NCI-H1694 treated with DMSO at 0.1 percent for 48 hours (cell line): Measurements from ENCODE around the gene WDR70.
"Not testable (repeated sequence)": the region's sequence is repeated elsewhere in the genome, so short reads cannot be mapped to it uniquely, and the experiment has no call there.

Source experiments
- DNase-seq: peaks from one replicate; lab custom pipeline; 2025; lab: John Stamatoyannopoulos, UW

WDR70 gene

GRCh38 chr5:37454402-37455055, 75.4 kb downstream of the WDR70 start:
- not testable (repeated sequence) for DNase-seq

DNA sequence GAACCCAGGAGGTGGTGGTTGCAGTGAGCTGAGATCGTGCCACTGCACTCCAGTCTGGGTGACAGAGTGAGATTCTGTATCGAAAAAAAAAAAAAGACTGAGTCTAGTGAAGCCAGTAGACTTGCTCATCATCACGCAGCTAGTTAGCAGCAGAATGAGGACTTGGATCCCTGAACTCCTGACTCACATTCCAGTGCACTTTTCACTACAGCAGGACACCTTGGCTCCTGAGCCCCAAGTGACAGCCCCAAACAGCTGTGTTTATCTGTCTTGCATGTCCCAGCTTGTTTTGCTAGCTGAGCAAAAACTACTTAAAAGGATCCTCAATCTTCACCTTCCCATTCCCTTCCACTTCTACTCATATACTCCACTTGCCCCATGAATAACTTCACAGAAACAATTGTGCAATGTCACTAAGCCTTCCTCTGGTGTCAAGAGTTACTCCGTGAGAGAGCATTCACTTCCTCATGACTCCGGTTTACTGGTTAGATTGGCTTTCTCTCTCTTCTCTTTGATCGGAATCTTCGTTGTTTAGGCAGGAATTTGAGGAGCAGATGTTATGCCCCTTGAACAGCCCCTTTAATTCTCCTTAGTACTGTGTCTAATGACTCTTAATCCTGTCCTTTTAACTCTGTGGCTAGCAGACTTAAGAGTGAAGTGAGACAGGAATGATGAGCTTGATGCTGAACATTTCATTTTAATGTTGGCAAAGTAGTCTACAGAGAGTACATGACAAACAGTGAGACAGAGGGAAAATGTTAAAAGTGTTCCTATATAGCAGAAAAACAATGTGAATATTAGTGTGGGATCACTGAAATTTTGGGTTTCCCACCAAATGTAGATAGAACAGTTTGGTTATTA, 84.3 kb downstream of the WDR70 start:
- DNase-seq, result not testable (repeated sequence)

GRCh38 chr5:37464581-37464980, 85.5 kb downstream of the WDR70 start:
- DNase-seq, result not testable (repeated sequence)

DNA sequence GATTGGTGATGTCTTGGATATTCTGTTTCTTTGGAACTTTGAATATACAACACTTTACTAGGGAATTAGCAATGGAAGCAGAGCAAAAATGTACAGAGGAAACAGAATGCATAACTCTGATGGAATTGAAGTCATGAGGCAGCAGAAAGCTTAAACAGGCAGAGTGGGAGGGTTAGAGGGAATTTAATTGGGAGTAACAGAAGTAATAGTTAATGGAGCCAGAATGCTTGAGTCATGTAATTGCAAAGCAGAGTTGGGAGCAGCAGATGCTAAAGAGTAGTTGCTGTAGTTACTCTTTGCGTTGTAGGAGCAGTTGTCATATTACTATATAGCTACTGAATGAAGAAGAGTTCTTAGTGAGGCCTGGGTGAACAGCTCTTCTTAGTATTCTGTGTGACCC, 90.3 kb downstream of the WDR70 start:
- not testable (repeated sequence) for DNase-seq

DNA sequence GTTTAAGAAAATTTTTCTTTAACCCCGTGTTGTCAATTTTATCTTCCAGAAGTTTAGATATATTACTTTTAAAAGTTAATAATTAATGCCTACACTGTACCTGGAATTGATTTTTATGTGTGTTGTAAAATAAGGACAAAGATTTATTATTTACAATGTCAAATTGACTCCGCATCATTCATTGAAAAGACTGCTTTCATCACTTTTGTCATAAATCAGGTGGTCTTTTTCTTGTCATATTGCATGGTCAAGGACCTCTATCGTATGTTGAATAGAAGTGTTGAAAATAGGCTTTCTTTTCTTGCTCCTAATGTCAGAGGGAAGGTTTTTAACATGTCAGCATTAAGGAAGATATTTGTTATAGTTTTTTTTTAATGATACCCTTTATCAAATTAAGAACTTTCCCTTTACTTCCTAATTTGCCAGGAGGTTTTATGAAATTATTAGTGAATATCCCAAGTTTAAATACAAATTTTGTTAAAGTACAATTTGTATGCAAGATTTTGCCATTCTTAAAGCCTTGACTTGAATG, 92.6 kb downstream of the WDR70 start:
- no peak for DNase-seq

DNA sequence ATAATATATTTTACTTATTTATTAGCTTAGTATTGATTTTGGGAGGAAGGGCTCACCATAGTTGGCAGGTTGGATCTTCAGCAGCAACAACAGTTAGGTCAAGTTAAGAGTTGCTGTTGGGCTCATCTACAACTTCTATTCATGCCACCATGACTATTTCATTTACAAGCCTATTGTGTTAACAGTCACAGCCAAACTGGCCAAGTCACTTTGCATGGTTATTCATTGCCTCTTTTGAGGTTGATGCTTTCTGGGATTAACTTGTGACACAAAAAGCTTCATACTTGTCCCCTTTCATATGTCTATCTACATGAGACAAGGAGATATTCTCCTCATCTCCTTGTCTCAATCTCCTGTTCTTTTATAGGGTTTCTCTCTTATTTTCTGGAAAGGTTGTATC, 98.3 kb downstream of the WDR70 start:
- DNase-seq, result no peak

DNA sequence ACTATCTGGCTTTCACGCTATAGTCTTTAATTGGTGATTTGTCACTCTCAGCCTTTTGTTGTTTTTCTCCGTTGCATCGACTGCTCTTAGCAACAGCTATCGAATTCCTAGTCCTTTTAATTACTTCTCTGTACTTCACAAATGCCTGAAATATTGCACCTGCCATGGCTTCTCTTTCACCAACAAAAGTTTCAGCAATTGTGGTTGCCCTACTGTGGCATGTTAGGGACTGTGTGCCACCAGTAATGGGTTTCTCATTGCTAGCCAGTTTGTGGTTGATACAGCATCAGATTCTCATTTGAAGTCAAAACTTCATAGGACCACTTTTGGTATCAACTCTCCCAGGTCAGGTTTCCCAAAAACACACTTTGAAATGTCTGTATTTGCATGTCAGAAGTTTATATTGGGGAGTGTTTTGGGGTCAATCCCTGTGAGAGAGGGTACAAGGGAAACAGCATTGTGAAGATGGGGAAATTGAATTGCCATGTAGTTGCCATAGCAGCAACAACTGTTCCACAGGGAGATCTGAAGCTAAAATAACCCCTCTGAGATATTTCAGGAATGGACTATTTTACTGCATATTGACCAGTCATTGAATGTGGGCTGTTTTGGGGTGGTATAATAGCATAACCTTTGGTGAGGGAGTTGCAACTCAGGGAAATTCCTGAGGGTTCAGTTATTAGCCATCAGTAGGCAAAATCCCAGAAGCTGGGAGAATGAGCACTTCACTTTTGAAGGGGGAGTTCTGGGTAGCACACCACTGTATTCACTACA, 99.2 kb downstream of the WDR70 start:
- DNase-seq, result no peak

DNA sequence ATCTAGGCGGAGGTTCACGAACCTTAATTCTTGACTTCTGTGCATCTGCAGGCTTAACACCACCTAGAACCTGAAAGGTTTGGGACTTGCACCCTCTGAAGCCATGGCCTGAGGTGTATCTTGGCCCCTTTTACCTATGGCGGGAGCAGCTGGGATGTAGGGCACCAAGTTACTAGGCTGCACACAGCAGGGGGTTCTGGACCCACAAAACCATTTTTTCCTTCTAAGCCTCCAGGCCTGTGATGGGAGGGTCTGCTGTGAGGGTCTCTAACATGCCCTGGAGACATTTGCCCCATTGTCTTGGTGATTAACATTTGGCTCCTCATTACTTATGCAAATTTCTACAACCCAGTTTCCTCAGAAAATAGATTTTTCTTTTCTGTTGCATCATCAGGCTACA, 102.3 kb downstream of the WDR70 start:
- not testable (repeated sequence) for DNase-seq

DNA sequence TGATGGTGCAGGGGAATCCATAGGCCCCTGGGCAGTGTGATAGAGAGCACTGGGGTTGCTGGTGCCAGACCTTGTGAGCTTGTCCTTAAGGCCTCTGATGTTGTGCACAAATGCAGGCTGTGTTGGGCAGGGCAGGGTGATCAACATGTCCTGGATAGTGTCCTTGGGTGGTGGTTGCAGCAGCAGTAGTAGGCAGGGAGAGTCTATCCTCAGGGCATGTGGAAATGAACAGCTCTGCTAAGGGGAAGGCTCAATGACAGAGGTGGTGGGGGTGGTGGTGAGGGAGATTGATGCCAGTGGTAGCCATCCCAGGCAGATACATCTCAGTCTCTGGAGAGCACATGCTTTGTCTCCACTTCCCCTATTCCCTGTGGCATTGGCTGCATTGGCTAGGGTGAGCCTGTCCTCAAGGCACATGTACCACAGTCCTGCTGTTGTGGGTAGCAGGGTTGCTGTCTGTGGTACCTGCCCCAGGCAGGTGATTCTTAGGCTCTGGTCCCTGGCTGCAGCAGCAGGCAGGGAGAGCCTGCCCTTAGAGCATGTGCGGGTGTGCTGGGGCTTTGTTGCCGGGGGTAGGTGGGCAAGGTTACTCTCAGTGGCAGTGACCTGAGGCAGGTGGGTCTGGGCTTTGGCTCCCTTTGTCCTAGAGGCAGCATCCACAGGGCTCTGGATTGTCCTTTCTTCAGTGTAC, 111.1 kb downstream of the WDR70 start:
- no peak for DNase-seq

DNA sequence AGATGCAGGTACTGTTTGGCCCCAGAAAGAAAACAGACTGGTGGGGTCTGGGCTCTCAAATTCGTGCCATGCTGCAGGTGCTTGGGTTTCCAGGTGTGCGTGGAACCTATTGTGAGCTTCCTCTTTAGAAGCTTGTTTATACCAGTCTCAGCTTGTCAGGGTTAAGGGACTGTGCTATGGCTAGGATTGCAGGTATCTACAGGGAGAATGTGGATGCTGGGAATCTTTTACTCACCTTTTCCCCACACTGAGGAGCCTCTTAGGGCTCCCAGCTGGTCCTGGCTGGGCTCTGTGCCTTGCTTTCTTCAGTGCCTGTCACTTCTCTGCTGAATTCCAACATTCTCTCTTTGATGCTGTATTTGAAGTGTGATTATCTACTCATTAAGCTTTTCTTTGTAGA, 111.8 kb downstream of the WDR70 start:
- no peak for DNase-seq

GRCh38 chr5:37492778-37493555, 113.8 kb downstream of the WDR70 start:
- DNase-seq, result no peak

GRCh38 chr5:37494756-37495155, 115.6 kb downstream of the WDR70 start:
- DNase-seq, result no peak

DNA sequence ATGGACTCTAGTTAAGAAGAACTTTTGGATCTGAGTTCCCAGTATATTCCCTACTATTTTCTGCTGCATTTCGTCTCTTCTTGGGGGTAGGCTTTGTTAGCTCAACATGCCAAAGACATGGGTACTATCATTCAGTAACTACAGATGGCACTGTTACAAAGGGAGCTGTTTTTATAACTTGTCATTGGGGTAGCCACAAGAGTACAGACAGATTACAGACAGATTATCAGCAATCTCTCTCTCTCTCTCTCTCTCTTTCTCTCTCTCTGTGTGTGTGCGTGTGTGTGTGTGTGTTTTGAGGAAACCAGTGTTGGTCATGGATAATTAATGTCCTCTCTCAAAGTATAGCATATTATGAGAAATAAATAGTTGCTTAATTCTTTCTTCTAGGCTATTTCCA, 116.1 kb downstream of the WDR70 start:
- DNase-seq, result no peak

DNA sequence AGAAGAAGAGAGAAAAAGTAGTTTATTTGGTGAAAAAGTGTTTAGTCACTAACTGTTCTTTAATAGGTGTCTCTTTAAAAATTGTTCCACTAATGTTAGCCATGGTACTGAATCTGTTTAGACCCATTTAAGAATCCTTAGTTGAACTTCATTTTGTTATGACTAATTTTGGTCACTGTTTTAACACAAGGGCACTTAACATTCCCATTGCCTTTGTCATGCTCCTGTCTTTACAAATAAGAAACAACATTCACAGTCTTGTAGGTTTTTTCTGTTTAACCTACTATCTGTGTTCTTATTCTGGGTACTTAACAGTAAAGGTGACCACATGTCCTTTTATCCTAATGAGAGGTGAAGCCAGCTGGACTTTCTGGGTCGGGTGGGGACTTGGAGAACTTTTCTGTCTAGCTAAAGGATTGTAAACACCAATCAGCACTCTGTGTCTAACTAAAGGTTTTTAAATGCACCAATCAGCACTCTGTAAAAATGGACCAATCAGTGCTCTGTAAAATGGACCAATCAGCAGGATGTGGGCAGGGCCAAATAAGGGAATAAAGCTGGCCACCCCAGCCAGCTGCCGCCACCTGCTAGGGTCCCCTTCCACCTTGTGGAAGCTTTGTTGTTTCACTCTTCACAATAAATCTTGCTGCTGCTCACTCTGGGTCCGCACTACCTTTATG, 116.7 kb downstream of the WDR70 start:
- DNase-seq, result no peak

DNA sequence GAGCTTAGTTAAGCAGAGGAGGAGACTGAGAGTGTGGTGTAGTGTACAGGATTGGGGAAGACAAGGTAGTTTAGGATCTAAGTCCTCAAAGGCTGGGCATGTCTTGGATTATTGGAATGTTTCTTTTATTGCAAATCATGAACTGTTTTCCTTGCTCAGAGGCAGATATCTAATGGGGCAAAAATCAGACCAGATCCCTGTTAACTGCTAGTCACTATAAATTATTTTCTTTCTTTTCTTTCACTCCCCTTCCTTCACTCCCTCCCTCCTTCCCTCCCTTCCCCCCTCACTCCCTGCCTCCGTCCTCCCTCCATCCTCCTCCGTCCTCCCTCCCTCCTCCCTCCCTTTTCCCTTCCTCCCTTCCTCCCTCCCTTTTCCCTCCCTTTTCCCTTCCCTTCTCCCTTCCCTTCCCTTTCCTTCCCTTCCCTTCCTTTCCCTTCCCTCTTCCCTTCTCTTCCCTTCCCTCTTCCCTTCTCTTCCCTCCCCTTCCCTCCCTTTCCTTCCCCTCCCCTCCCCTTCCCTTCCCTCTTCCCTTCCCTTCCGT, 117.9 kb downstream of the WDR70 start:
- DNase-seq, result no peak

- DNase-seq, result no peak
Observed at GRCh38 chr5:37501152-37501551, 122.0 kb downstream of the WDR70 start.

- DNase-seq, result no peak
Observed at GRCh38 chr5:37506241-37506640, 127.1 kb downstream of the WDR70 start.

- DNase-seq, result no peak
Observed at GRCh38 chr5:37506722-37507121, 127.6 kb downstream of the WDR70 start.

DNA sequence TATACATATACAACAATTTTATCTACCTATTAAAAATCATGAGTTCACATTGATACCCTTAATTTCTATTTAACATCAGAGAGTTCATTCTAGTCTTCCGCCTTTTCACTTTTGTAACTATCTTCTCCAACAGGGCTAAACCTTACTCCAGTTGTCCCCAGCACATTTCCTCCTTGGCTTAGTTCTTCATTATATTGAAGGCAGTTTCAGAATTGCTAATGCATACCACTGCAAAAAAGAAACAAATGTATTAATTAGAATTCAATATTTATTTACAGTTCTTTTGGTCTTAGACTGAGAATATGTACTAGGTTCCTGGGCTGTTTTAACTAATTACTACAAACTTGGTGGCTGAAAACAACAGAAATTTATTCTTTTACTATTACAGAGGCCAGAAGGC, 132.5 kb downstream of the WDR70 start:
- no peak for DNase-seq

DNA sequence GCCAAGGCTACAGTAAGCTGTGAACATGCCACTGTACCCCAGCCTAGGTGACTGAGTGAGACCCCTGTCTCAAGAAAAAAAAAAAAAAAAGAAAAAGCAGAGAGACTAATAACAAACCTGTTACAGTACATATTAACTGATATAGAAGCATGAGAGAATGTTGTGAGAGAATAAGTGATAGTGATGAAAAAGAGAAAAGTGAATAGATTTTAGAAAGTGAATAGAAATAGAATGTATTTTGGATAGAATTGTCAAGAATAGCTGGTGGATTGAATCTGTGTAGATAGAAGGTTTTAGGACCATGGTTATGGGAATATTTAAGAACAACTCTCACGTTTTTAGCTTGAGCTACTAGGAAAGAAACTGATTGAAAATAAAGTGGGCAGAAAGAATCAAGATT, 135.8 kb downstream of the WDR70 start:
- DNase-seq, result no peak
